NCI-H128 (cell line): ENCODE results near the gene NSMCE4A.
"Not testable (repeated sequence)": the region's sequence is repeated elsewhere in the genome, so short reads cannot be mapped to it uniquely, and the experiment has no call there.

Source experiments
- DNase-seq: peaks from one replicate; lab custom pipeline; 2025; ENCODE audit not compliant: unreplicated experiment; lab: John Stamatoyannopoulos, UW

The NSMCE4A gene

GRCh38 chr10:121990015-121990677 lies 15.1 kb upstream of the NSMCE4A start:
- no peak for DNase-seq

- no peak for DNase-seq
Observed at GRCh38 chr10:121988361-121989324, 13.6 kb upstream of the NSMCE4A start, which contains the start of gene TACC2. TACC2 (plus strand) TSS chr10:121989163; CDS start chr10:122021982, 32,819 bp downstream.

DNA sequence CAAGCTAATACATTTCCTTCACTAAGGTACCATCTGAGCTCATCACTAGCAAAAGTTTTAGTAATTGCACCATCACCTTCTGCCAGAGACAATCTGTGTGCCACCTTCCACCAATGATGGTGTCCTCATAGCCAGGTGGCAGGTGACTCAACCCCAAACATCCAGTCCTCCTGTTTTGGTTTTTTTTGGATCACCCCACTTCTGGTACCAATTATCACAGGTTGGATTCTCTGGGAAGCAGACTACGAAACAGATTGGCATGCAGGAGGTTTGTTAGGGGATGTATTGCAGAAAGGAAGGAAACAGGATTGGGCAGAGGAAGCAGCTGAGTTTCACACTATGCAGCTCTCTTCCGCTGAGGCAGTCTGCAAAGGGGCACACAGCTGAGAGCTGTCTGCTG lies 9.4 kb upstream of the NSMCE4A start:
- DNase-seq = no peak

DNA sequence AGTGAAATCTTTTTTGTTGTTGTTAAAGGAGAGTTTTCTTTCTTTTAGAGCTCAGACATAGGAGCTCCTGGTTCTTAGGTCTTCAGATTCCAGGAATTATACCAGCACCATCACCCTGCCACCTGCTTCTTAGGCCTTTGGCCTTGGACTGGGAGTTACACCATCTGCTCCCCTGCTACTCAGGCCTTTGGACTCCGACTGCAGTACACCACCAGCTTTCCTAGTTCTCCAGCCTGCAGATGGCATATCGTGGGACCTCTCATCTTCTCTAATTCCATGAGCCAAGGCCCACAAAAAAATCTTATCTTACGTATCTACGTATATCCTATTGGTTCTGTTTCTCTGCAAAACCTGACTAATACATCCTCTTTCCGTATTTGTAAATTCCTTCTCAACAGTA lies 8.8 kb upstream of the NSMCE4A start:
- DNase-seq = no peak

- no peak for DNase-seq
Observed at GRCh38 chr10:121981346-121981745, 6.3 kb upstream of the NSMCE4A start.

DNA sequence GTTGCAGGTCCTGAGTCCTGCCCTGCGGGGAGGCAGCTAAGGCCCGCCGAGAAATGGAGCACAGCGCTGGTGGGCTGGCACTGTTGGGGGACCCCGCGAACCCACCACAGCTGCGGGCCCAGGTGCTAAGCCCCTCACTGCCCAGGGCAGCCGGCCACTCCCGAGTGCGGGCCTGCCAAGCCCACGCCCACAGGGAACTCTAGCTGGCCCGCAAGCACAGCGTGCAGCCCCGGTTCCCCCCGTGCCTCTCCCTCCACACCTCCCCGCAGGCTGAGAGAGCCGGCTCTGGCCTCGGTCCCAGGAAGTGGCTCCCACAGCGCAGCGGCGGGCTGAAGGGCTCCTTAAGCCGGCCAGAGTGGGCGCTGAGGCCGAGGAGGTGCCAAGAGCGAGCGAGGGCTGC lies 3.5 kb upstream of the NSMCE4A start:
- no peak for DNase-seq

DNA sequence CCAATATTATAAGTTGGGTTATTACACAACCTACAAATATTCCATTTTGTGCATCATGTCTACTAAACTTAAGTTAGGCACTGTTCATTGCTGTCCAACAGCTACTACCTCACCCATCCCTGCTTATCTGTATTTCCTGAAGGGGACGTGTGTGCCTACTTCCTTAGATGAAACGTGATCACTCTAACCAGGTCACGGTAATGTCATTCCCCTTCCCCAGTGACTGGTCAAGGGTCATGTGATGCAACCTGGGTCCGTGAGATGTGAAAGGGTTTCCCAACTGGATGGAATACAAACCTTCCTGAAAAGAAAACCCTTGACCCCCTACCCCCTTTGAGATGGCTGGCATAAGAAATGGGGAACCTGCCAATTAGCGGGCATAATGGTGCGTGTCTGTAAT lies 1.6 kb upstream of the NSMCE4A start:
- no peak for DNase-seq

DNA sequence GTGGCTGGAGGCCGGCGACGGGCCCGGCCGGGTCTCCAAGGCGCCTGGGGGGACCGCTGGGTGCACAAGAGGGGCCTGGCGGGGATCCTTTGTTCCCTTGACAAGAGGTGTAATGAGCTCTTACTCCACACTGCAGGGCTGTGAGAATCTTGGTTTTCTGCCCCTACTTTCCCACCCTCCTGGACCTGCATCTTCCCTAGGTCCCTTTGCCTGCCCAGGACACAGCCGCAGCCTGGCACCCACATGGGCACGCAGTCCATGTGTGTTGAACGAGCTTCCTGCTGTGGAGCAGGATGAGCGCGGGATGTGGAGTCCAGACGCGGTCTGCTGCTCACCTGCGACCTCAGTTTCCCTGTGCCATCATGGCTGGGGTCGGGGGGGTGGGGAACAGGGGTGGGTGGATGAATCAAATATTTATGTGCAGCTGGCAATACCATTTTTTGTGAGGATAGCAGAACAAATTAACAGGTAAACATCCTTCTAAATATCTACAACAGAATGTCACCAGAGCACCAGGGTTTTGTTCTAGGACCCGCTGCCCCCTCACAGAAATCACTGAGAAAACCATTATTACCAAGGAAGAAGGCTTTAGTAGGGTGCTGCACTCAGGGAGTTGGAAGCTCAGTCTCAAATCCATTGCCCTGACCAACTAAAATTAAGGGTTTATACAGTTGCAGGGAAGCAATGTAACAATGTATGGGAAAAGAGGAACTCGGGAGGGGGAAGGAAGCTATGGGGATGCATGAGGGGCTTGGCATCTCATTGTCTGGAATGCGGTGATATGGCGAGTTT lies 474 bp upstream of the NSMCE4A start:
- no peak for DNase-seq

DNA sequence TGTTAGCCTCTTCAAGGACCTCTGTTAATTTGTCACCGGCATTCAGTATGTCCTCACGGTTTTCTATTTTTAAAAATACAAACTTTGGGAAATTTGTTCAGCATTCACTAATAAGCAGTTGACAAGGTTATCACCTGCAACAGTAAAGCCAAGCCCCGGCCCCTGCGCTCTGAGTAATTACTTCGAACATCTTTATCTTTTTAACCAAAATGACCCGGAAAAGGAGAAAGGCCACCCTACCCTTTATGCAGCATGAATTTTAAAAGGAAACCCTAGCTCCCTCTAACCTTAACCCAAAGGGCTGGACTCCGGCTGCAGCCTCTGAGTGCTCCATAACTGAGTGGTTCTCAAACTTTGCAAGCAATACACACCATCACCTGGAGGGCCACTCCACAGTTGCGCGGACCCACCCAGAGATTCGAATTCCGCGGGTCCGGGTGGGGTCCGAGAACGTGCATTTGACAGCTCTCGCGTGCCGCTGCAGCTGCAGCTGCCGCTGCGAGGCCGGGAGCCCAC lies 940 bp downstream of the NSMCE4A start:
- no peak for DNase-seq

GRCh38 chr10:121969086-121969485 lies 5.9 kb downstream of the NSMCE4A start:
- DNase-seq = not testable (repeated sequence)

DNA sequence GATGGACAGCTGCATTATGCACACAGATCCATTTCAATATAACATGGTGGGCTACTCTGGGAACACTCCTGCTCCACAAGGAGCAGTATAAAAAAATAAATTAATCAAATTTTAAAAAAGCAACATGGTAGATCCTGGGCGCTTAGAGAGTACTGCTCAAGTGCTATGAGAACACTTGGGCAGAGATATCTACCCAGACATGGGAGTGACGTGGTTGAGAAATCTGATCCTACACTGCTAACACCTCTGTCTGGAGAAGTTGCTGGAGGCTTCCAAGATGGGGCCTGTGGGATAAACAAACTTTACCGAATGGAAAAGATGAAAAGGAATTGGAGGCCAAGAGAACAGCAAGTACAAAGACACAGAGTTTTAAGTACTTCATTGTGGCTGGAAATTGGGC lies 9.0 kb downstream of the NSMCE4A start:
- no peak for DNase-seq

DNA sequence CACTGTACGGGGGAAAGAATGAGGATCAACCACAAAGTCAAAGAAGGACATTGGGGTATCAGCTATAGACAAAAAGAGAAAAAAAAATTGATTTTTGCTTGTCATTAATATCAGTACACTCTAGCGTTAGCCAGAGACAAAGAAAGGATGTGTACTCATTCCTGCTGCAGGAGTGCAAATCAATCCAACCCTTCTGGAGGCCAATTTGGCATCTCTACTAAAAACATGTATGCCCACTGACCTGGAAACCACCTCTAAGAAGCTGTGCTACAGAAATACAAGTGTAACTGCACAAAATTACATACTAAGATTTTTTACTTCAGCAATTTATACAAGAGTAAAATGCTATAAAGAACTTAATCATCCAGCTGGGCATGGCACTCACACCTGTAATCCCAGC lies 13.6 kb downstream of the NSMCE4A start:
- DNase-seq = no peak

GRCh38 chr10:121959671-121960070 lies 15.3 kb downstream of the NSMCE4A start:
- DNase-seq = no peak

GRCh38 chr10:121956111-121957061 lies 18.6 kb downstream of the NSMCE4A start:
- no peak for DNase-seq

DNA sequence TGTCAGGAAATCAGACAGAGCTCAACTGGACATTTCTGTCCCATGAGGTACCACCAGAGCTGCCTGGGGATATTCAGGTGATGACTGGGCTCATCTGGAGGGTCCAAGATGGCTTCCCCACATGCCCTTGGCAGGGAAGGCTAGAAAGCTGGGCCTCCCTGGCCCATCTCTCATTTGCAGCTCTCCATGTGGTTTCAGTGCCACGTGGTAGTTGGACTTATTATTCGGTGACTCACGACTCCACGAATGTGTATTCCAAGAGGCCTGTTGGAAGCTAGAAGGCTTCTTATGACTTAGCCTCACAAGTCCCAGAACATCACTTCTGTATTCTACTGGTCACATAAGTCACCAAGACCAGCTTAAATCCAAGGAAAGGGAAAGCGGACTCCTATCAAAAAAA lies 22.8 kb downstream of the NSMCE4A start:
- no peak for DNase-seq

GRCh38 chr10:121949451-121949850 lies 25.6 kb downstream of the NSMCE4A start:
- DNase-seq = no peak

DNA sequence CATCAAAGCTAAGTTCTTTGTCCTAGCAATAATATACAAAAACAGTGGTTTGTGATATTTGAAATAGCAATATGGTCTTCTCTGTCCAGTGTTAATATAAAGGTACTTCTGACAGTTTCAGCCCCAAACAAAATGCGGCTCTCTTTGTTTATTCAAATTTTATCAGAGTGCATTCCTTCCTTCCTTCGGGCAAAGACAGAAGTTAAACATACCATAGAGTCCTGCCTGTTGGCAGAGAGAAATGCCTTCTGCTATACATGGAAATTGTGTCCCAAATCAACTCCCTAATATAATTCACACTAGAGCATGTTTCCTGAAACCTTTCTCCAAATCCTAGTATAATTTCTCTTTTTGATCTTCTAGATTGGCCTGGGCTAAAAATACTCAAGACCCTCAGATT lies 26.0 kb downstream of the NSMCE4A start:
- no peak for DNase-seq

DNA sequence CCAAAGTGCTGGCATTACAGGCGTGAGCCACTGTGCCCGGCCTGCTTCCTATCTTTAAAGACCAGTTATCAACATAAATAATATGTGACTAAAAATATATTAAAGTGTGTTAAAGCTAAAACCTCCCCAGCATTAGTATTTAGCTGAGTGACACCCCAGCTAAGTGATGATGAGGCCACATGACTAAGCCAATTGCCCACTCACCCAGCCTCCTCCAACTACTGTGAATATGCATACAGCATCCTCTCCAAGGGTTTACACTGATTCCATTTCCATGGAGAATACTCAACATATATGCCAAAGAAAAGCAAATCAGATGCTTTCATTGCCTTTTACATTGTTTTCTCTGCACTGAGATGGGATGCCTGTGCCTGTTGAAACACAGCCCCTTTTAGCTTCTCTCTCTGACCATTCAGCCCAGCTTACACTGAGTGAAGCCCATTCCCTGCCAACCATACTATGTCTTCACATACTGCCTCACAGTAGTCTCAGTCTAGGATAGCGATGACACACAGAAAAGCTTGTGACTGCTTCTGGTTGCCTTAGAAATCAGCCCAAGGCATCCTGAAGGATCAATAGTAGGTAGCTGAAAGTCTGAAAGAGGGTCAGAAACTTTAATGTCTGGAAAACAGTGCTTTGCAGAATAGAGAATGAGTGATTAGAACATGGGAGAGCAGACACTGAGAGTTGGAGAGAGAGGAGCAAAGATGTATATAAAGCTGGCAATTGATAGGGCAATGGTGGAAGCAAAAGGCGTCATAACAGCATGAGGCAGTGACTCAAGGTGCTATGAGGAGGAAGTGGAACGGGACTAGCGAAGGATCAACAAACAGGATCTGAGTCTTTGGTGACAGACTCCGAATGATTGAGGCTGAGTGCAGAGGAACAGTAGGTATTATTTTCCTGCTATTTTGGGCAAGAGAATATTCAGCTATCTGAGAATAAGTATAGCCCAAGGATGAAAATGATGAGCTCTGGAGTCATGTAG lies 27.4 kb downstream of the NSMCE4A start:
- no peak for DNase-seq
